ENCODE data around the gene MAGEB4.
"Not testable (repeated sequence)": the region's sequence is repeated elsewhere in the genome, so short reads cannot be mapped to it uniquely, and the experiment has no call there.

The MAGEB4 gene

DNA sequence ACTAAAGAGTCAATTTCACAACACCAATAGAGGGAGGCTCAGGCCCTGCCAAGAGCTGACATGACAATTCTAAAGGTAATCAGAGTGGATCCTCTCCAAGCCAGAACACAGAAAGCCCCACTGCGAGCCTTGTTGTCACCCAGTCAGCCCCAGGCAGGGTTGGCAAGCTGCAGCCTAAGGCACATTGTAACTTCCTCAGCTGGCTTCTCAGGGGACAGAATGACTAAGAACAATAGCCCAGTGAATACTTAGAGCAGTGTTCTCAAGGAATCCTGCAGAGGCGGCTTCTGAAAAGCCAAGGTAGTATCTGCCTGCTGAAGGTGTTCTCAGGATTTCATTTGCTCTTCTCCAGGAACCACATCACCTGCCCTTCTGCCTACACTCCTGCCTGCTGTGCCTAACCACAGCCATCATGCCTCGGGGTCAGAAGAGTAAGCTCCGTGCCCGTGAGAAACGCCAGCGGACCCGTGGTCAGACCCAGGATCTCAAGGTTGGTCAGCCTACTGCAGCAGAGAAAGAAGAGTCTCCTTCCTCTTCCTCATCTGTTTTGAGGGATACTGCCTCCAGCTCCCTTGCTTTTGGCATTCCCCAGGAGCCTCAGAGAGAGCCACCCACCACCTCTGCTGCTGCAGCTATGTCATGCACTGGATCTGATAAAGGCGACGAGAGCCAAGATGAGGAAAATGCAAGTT, at the start of gene MAGEB4:
TSS of gene MAGEB4 (plus strand) at position 277 of the 692 bp plus-strand sequence. CDS start at position 413, 136 bp downstream.
- no peaks in the 10 kb centered on the region for H3K36me3 Mint-ChIP-seq (ENCODE audit: low read depth)
- no peaks in the 10 kb centered on the region for H3K9me3 Mint-ChIP-seq

GRCh38 chrX:30193910-30194309, 47.9 kb upstream of the MAGEB4 start:
- H3K36me3 Mint-ChIP-seq (ENCODE audit: low read depth); H3K9me3 Mint-ChIP-seq; H3K4me3 Mint-ChIP-seq; H3K27me3 Mint-ChIP-seq; H3K27ac Mint-ChIP-seq; H3K4me1 Mint-ChIP-seq (ENCODE audit: low read depth); intact Hi-C loops (cut with micrococcal nuclease): not testable (repeated sequence)

More for the DNA sequence above, at the start of gene MAGEB4:
- intact Hi-C loops (cut with micrococcal nuclease): no loop called here
- no peak within 1 kb of the TSS for H3K27ac Mint-ChIP-seq
- H3K4me1 Mint-ChIP-seq (ENCODE audit: low read depth): no peaks in the 10 kb centered on the region
- no peak within 1 kb of the TSS for H3K4me3 Mint-ChIP-seq
- no peaks in the 10 kb centered on the region for H3K27me3 Mint-ChIP-seq

- no peak overlapping the region for H3K4me3 Mint-ChIP-seq
- H3K4me1 Mint-ChIP-seq (ENCODE audit: low read depth): no peaks in the 10 kb centered on the region
- H3K36me3 Mint-ChIP-seq (ENCODE audit: low read depth): no peaks in the 10 kb centered on the region
- intact Hi-C loops (cut with micrococcal nuclease): no loop called here
- no peaks in the 10 kb centered on the region for H3K9me3 Mint-ChIP-seq
- H3K27me3 Mint-ChIP-seq: peaks cover 4% of the 10 kb centered on the region
- H3K27ac Mint-ChIP-seq: no peak overlapping the region
These were observed 45.5 kb upstream of the MAGEB4 start for GRCh38 chrX:30196322-30196721.

DNA sequence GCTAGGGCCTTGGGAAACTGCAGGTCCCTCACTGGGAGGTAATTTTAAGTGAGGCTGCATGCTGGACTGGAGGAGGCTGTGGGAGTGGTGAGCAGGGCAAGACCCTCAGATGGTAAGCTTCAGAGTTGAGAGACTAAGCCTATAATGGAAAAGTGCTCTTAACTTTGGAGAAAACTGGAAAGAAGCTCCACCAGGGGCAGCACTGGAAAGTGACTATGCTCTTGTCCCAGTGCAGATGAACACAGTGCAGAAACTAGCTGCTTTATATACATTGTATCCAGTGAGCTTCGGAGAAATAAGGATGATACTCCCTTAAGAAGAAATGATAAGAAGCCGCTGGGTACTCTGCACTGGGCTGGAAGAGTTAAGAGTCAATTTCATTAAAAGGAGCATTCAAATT, 29.6 kb upstream of the MAGEB4 start:
- intact Hi-C loops (cut with micrococcal nuclease): no loop called here
- Mint-ChIP-seq H3K4me3 (no peak overlapping the region), H3K27me3 (no peaks in the 10 kb centered on the region), H3K4me1 (ENCODE audit: low read depth) (no peaks in the 10 kb centered on the region), H3K27ac (no peak overlapping the region), H3K9me3 (no peaks in the 10 kb centered on the region), H3K36me3 (ENCODE audit: low read depth) (no peaks in the 10 kb centered on the region)

GRCh38 chrX:30215357-30215843, 26.4 kb upstream of the MAGEB4 start, which contains the start of gene MAGEB2:
TSS of gene MAGEB2 (plus strand) at chrX:30215563. CDS start at chrX:30218581, 3,018 bp downstream.
- Mint-ChIP-seq H3K4me3 (no peak within 1 kb of the TSS), H3K27me3 (no peaks in the 10 kb centered on the region), H3K9me3 (no peaks in the 10 kb centered on the region), H3K36me3 (ENCODE audit: low read depth) (no peaks in the 10 kb centered on the region), H3K27ac (no peak within 1 kb of the TSS), H3K4me1 (ENCODE audit: low read depth) (no peaks in the 10 kb centered on the region)
- intact Hi-C loops (cut with micrococcal nuclease): no loop called here

- Mint-ChIP-seq H3K9me3 (no peaks in the 10 kb centered on the region), H3K27ac (no peak overlapping the region), H3K4me1 (ENCODE audit: low read depth) (no peaks in the 10 kb centered on the region), H3K36me3 (ENCODE audit: low read depth) (no peaks in the 10 kb centered on the region), H3K27me3 (no peaks in the 10 kb centered on the region), H3K4me3 (no peak overlapping the region)
- intact Hi-C loops (cut with micrococcal nuclease): no loop called here
These were observed 24.3 kb upstream of the MAGEB4 start for GRCh38 chrX:30217465-30217864.

DNA sequence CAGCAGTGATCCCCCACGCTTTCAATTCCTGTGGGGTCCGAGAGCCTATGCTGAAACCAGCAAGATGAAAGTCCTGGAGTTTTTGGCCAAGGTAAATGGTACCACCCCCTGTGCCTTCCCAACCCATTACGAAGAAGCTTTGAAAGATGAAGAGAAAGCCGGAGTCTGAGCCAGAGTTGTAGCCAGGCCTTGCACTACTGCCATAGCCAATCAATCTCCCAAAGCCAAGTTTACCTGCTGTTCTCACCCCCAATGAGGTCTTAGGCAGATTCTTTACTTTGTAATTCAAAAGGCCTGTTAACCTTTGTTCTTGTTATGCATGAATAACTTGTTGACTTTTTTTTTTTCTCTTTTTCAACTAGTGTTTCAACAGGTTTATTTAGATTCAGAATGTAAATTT, 22.4 kb upstream of the MAGEB4 start:
- Mint-ChIP-seq H3K9me3 (no peaks in the 10 kb centered on the region), H3K36me3 (ENCODE audit: low read depth) (no peaks in the 10 kb centered on the region), H3K4me1 (ENCODE audit: low read depth) (no peaks in the 10 kb centered on the region), H3K27me3 (no peaks in the 10 kb centered on the region), H3K4me3 (no peak overlapping the region), H3K27ac (no peak overlapping the region)
- intact Hi-C loops (cut with micrococcal nuclease): no loop called here

- peaks cover 2% of the 10 kb centered on the region for H3K27me3 Mint-ChIP-seq
- H3K4me3 Mint-ChIP-seq: no peak overlapping the region
- no peaks in the 10 kb centered on the region for H3K9me3 Mint-ChIP-seq
- intact Hi-C loops (cut with micrococcal nuclease): no loop called here
- H3K4me1 Mint-ChIP-seq (ENCODE audit: low read depth): no peaks in the 10 kb centered on the region
- no peaks in the 10 kb centered on the region for H3K36me3 Mint-ChIP-seq (ENCODE audit: low read depth)
- H3K27ac Mint-ChIP-seq: no peak overlapping the region
These were observed 21.1 kb upstream of the MAGEB4 start for GRCh38 chrX:30220661-30221060.

DNA sequence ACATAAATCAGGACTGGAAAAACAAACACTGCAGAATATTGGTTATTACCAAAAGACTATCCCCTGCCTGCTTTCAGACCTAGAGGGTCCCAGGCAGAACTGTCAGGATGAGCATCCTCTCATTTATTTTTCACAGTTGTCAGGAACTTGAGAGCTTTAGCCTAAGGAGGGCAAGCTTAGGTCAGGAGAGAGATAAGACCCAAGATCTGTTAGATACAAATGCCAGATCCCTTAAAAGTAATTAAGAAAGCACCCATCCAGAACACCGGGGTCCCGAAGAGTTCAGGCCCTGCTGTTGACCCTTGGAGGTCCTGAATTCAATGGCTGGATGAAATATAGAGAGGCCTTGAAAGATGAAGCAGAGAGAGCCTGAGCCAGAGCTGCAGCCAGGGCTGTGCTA, 17.3 kb upstream of the MAGEB4 start:
- H3K4me1 Mint-ChIP-seq (ENCODE audit: low read depth): no peaks in the 10 kb centered on the region
- no peak overlapping the region for H3K4me3 Mint-ChIP-seq
- H3K27me3 Mint-ChIP-seq: peaks cover 2% of the 10 kb centered on the region
- H3K27ac Mint-ChIP-seq: no peak overlapping the region
- intact Hi-C loops (cut with micrococcal nuclease): no loop called here
- no peaks in the 10 kb centered on the region for H3K36me3 Mint-ChIP-seq (ENCODE audit: low read depth)
- no peaks in the 10 kb centered on the region for H3K9me3 Mint-ChIP-seq

GRCh38 chrX:30228526-30228925, 13.3 kb upstream of the MAGEB4 start:
- no peaks in the 10 kb centered on the region for H3K36me3 Mint-ChIP-seq (ENCODE audit: low read depth)
- peaks cover 2% of the 10 kb centered on the region for H3K27me3 Mint-ChIP-seq
- no peak overlapping the region for H3K4me3 Mint-ChIP-seq
- no peak overlapping the region for H3K27ac Mint-ChIP-seq
- H3K9me3 Mint-ChIP-seq: no peaks in the 10 kb centered on the region
- no peaks in the 10 kb centered on the region for H3K4me1 Mint-ChIP-seq (ENCODE audit: low read depth)
- intact Hi-C loops (cut with micrococcal nuclease): no loop called here

DNA sequence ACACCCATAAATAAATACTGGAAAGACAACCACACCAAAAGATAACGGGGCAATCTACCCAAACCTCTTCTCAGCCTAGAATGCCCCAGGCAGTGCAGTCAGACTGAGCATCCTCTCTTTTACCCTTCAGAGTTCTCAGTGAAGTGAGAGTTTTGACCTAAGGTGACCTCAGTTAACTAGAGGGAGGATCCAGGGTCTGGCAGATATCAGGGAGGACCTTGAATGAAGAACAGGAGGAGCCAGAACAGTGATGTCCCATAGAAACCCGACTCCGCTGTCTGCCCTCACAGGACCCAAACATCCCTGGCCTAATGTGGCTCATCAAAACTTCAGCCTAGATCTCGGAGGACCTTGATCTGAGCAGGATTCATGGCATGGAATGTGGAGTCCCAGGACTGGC, 11.4 kb upstream of the MAGEB4 start, which contains the start of gene MAGEB3:
TSS of gene MAGEB3 (plus strand) at position 263 of the 400 bp plus-strand sequence. CDS start 5,268 bp downstream, outside the sequence.
- Mint-ChIP-seq H3K27me3 (no peaks in the 10 kb centered on the region), H3K36me3 (ENCODE audit: low read depth) (no peaks in the 10 kb centered on the region), H3K4me3 (no peak within 1 kb of the TSS), H3K27ac (no peak within 1 kb of the TSS), H3K4me1 (ENCODE audit: low read depth) (no peaks in the 10 kb centered on the region), H3K9me3 (no peaks in the 10 kb centered on the region)
- intact Hi-C loops (cut with micrococcal nuclease): no loop called here

- no peaks in the 10 kb centered on the region for H3K27me3 Mint-ChIP-seq
- H3K4me1 Mint-ChIP-seq (ENCODE audit: low read depth): no peaks in the 10 kb centered on the region
- H3K9me3 Mint-ChIP-seq: no peaks in the 10 kb centered on the region
- intact Hi-C loops (cut with micrococcal nuclease): no loop called here
- H3K36me3 Mint-ChIP-seq (ENCODE audit: low read depth): no peaks in the 10 kb centered on the region
- no peak within 1 kb of the TSS for H3K27ac Mint-ChIP-seq
- no peak within 1 kb of the TSS for H3K4me3 Mint-ChIP-seq
These were observed 5.1 kb downstream of the MAGEB4 start, which contains the start of gene MAGEB1 for GRCh38 chrX:30246769-30247489. TSS of gene MAGEB1 (plus strand) at chrX:30247146. CDS start at chrX:30250494, 3,348 bp downstream.

GRCh38 chrX:30248854-30249253, 7.1 kb downstream of the MAGEB4 start:
- H3K27ac Mint-ChIP-seq: no peak overlapping the region
- H3K4me3 Mint-ChIP-seq: no peak overlapping the region
- H3K4me1 Mint-ChIP-seq (ENCODE audit: low read depth): no peaks in the 10 kb centered on the region
- H3K36me3 Mint-ChIP-seq (ENCODE audit: low read depth): no peaks in the 10 kb centered on the region
- no peaks in the 10 kb centered on the region for H3K9me3 Mint-ChIP-seq
- H3K27me3 Mint-ChIP-seq: no peaks in the 10 kb centered on the region
- intact Hi-C loops (cut with micrococcal nuclease): no loop called here

DNA sequence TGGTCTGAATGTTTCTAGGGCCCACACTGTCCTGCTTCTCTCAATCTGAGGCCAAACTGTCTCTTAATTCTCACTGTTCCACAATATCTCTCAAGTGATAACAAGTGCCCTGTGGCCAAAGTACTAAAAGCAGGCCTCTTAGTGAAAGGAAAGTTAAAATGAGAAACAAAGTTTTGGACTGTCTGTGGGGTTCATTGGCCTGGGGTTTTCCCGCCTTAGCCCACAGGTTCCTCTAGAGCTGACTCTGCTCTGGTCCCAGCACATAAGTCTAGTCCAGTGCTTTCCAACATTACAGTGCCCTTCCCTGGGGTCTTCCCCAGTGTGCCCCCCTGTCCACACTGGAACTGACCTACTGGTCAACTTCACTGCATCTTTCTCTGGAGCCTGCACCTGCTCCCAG, 11.5 kb downstream of the MAGEB4 start:
- no peak overlapping the region for H3K4me3 Mint-ChIP-seq
- no peaks in the 10 kb centered on the region for H3K27me3 Mint-ChIP-seq
- intact Hi-C loops (cut with micrococcal nuclease): no loop called here
- no peak overlapping the region for H3K27ac Mint-ChIP-seq
- H3K4me1 Mint-ChIP-seq (ENCODE audit: low read depth): no peaks in the 10 kb centered on the region
- no peaks in the 10 kb centered on the region for H3K36me3 Mint-ChIP-seq (ENCODE audit: low read depth)
- no peaks in the 10 kb centered on the region for H3K9me3 Mint-ChIP-seq
